DOHH2 (cell line): Measurements from ENCODE around the gene CDK6.

Experiments
- H3F3A ChIP-seq: fragments of 200-600 bp; sonication (generic), shearing (Covaris generic); 2 replicates; pipeline ENCODE4 v1.6.0; 2016; ENCODE audit warnings: antibody characterized with exemption, mild to moderate bottlenecking; ENCODE audit not compliant: control insufficient read depth, insufficient read depth
- H3K27ac ChIP-seq: fragments of 200-600 bp; sonication (generic); 2 replicates; pipeline ENCODE4 v1.5.1; 2014; ENCODE audit warnings: low read depth, mild to moderate bottlenecking, low read length, moderate library complexity
- H3K27me3 ChIP-seq: fragments of 200-600 bp; sonication (generic); 2 replicates; pipeline ENCODE4 v1.6.1; 2014; ENCODE audit warnings: mild to moderate bottlenecking, low read length, mixed read lengths; ENCODE audit not compliant: control insufficient read depth
- H3K36me3 ChIP-seq: fragments of 200-600 bp; sonication (generic); 2 replicates; pipeline ENCODE4 v1.6.1; 2014; ENCODE audit warnings: mild to moderate bottlenecking, low read length, moderate library complexity, mixed read lengths; ENCODE audit not compliant: control insufficient read depth
- H3K4me1 ChIP-seq: fragments of 200-600 bp; sonication (generic); 2 replicates; pipeline ENCODE4 v1.6.1; 2014; ENCODE audit warnings: mild to moderate bottlenecking, low read length, mixed read lengths; ENCODE audit not compliant: control insufficient read depth
- H3K4me2 ChIP-seq: fragments of 200-600 bp; sonication (generic); 2 replicates; pipeline ENCODE4 v1.6.0; 2014; ENCODE audit warnings: mild to moderate bottlenecking, low read length, moderate library complexity
- H3K4me3 ChIP-seq: fragments of 200-600 bp; sonication (generic); 2 replicates; pipeline ENCODE4 v1.5.1; 2014; ENCODE audit warnings: mild to moderate bottlenecking, low read length, mixed read lengths
- H3K79me2 ChIP-seq: fragments of 200-600 bp; sonication (generic); 2 replicates; pipeline ENCODE4 v1.6.1; 2014; ENCODE audit warnings: mild to moderate bottlenecking, low read length, mixed read lengths; ENCODE audit not compliant: control insufficient read depth
- H3K9me2 ChIP-seq: fragments of 200-600 bp; sonication (generic); replicated peaks from 2 replicates; pipeline ENCODE4 v1.6.1; 2014; ENCODE audit warnings: mild to moderate bottlenecking, low read length, mixed read lengths; ENCODE audit not compliant: control insufficient read depth
- H3K9me3 ChIP-seq: fragments of 200-600 bp; sonication (generic); 2 replicates; pipeline ENCODE4 v1.6.1; 2014; ENCODE audit warnings: antibody characterized with exemption, low read length, mixed read lengths; ENCODE audit not compliant: control insufficient read depth, insufficient read depth
- H4K20me1 ChIP-seq: fragments of 200-600 bp; sonication (generic); 2 replicates; pipeline ENCODE4 v1.6.0; 2014; ENCODE audit warnings: low read depth, mild to moderate bottlenecking, antibody characterized with exemption, low read length, moderate library complexity; ENCODE audit not compliant: control insufficient read depth, insufficient read depth
- EZH2phosphoT487 ChIP-seq: fragments of 200-600 bp; sonication (generic); IDR thresholded peaks from 2 replicates; pipeline ENCODE4 v1.6.1; 2017; ENCODE audit warnings: borderline replicate concordance, mild to moderate bottlenecking, antibody characterized with exemption, low read length, moderate library complexity, mixed read lengths
- TF ChIP-seq, protein P1 (sequence below): fragments of 200-600 bp; sonication (generic); IDR thresholded peaks from one replicate; pipeline ENCODE4 v1.5.1; 2014; ENCODE audit warnings: antibody characterized with exemption, mild to moderate bottlenecking, low read depth, low read length; ENCODE audit not compliant: poor library complexity, severe bottlenecking

Gene CDK6

GRCh38 chr7:92586841-92587240 is 249.5 kb downstream of the CDK6 start:
- H3F3A ChIP-seq = no peaks in the 10 kb centered on the region

DNA sequence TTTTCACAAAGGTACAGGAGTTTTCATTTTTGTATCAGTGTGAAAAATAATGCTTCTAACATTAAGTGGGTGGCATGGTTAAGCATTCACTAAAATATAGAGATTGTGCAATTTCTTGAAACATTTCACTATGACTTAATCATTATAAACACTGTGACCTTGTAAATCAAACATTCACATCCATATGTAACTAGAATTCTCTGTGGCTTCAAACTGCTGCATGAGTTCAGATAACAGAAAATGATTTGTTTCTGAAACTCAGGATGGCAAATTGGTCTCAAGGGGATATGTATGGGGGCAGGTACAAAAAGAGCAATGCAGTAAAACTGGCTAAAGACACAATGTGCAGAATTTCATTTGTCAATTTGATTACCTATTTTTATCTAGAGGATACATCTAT is 250.0 kb downstream of the CDK6 start:
- peak overlapping the region; percentile 3; the same call in 1 of the 2 replicates for H3K4me2 ChIP-seq
- H3K4me1 ChIP-seq = peaks cover 47% of the 10 kb centered on the region
- no peaks in the 10 kb centered on the region for H3K9me3 ChIP-seq
- H3K9me2 ChIP-seq = no peaks in the 10 kb centered on the region
- TF ChIP-seq, protein P1, sequence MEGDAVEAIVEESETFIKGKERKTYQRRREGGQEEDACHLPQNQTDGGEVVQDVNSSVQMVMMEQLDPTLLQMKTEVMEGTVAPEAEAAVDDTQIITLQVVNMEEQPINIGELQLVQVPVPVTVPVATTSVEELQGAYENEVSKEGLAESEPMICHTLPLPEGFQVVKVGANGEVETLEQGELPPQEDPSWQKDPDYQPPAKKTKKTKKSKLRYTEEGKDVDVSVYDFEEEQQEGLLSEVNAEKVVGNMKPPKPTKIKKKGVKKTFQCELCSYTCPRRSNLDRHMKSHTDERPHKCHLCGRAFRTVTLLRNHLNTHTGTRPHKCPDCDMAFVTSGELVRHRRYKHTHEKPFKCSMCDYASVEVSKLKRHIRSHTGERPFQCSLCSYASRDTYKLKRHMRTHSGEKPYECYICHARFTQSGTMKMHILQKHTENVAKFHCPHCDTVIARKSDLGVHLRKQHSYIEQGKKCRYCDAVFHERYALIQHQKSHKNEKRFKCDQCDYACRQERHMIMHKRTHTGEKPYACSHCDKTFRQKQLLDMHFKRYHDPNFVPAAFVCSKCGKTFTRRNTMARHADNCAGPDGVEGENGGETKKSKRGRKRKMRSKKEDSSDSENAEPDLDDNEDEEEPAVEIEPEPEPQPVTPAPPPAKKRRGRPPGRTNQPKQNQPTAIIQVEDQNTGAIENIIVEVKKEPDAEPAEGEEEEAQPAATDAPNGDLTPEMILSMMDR = no peak
- TF ChIP-seq EZH2phosphoT487 = no peak
- H4K20me1 ChIP-seq = peaks cover 34% of the 10 kb centered on the region
- H3K79me2 ChIP-seq = peaks cover 88% of the 10 kb centered on the region
- peaks cover 70% of the 10 kb centered on the region for H3K36me3 ChIP-seq
- no peaks in the 10 kb centered on the region for H3F3A ChIP-seq
- H3K27ac ChIP-seq = no peak overlapping the region
- no peak overlapping the region for H3K4me3 ChIP-seq
- no peaks in the 10 kb centered on the region for H3K27me3 ChIP-seq

More at GRCh38 chr7:92586841-92587240, 249.5 kb downstream of the CDK6 start:
- TF ChIP-seq, protein P1 = no peak
- TF ChIP-seq EZH2phosphoT487 = no peak
- H3K9me3 ChIP-seq = no peaks in the 10 kb centered on the region
- peaks cover 66% of the 10 kb centered on the region for H3K36me3 ChIP-seq
- no peaks in the 10 kb centered on the region for H3K27me3 ChIP-seq
- no peak overlapping the region for H3K27ac ChIP-seq
- no peaks in the 10 kb centered on the region for H3K9me2 ChIP-seq
- peaks cover 83% of the 10 kb centered on the region for H3K79me2 ChIP-seq
- peak overlapping the region; percentile 3 for H3K4me2 ChIP-seq
- H3K4me3 ChIP-seq = no peak overlapping the region
- peaks cover 47% of the 10 kb centered on the region for H3K4me1 ChIP-seq
- H4K20me1 ChIP-seq = peaks cover 34% of the 10 kb centered on the region

DNA sequence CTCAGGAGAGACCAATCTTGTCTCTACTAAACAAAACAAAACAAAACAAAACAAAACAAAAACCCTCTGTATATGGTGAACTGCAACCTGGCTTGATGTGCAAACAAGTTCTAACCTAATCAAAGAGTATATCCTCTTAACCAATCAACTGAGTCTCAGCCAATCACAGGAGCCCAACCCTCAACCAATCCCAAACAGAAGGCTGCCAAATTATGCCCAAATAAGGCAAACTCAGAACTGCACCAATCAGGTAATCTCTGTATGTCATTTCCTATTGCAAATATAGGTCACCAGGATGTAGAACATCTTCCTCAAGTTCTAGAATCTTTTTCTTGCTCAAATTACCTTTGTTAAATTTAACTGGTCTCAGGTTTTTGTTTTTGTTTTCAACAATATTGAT is 251.4 kb downstream of the CDK6 start:
- Histone ChIP-seq H3K27ac (no peak overlapping the region), H3K36me3 (peaks cover 84% of the 10 kb centered on the region), H3K9me3 (no peaks in the 10 kb centered on the region), H3K27me3 (no peaks in the 10 kb centered on the region), H3K79me2 (peaks cover 99% of the 10 kb centered on the region), H3K4me3 (no peak overlapping the region), H3K4me1 (peaks cover 43% of the 10 kb centered on the region), H4K20me1 (peaks cover 43% of the 10 kb centered on the region), H3F3A (no peaks in the 10 kb centered on the region), H3K4me2 (no peak overlapping the region), H3K9me2 (no peaks in the 10 kb centered on the region)
- no peak for TF ChIP-seq EZH2phosphoT487
- TF ChIP-seq, protein P1 = no peak

GRCh38 chr7:92582948-92583347 is 253.4 kb downstream of the CDK6 start:
- TF ChIP-seq, protein P1 = no peak
- no peak for TF ChIP-seq EZH2phosphoT487
- peaks cover 86% of the 10 kb centered on the region for H3K36me3 ChIP-seq
- no peaks in the 10 kb centered on the region for H3K9me2 ChIP-seq
- H3K79me2 ChIP-seq = peaks cover 86% of the 10 kb centered on the region
- H3K4me1 ChIP-seq = peaks cover 30% of the 10 kb centered on the region
- no peaks in the 10 kb centered on the region for H3K9me3 ChIP-seq
- H4K20me1 ChIP-seq = peaks cover 27% of the 10 kb centered on the region
- H3K4me2 ChIP-seq = no peak overlapping the region
- H3K27me3 ChIP-seq = no peaks in the 10 kb centered on the region
- no peak overlapping the region for H3K4me3 ChIP-seq
- no peak overlapping the region for H3K27ac ChIP-seq
- H3F3A ChIP-seq = no peaks in the 10 kb centered on the region
